K562 (cell line): ENCODE data around the gene VWA7. TPM values are rescaled to one million over a fixed set of nuclear protein-coding genes. Genes with fewer than 3 reads are reported as not detected.

ENCODE experiments used
- ATF1 ChIP-seq, 2 experiments: fragments of 450-650 bp in 1 of 2; IDR thresholded peaks; 2 replicates each; pipeline ENCODE4 v1.6.1; 2016; ENCODE audit warnings: missing compliant biosample characterization in 1 of 2, missing genetic modification characterization in 1 of 2
- BMI1 ChIP-seq: fragments of 150-350 bp; IDR thresholded peaks from 2 replicates; pipeline ENCODE4 v1.6.1; 2014; ENCODE audit warnings: low read length
- CREB1 ChIP-seq, 2 experiments: sonication (generic) in 1 of 2; formaldehyde crosslinking in 1 of 2; IDR thresholded peaks; 2 replicates each; pipeline versions ENCODE4 v1.6.1 to v1.8.0; 2012 to 2022; ENCODE audit warnings: inconsistent platforms in 1 of 2, mild to moderate bottlenecking in 1 of 2, missing genetic modification reagents in 1 of 2, moderate library complexity in 1 of 2
- KAT7 ChIP-seq: sonication (generic); formaldehyde crosslinking; IDR thresholded peaks from 2 replicates; pipeline ENCODE4 v1.8.0; 2022; ENCODE audit warnings: missing genetic modification reagents, mild to moderate bottlenecking, borderline replicate concordance
- MLLT1 ChIP-seq, 2 experiments: fragments of 450-650 bp; IDR thresholded peaks; 2 replicates each; pipeline ENCODE4 v1.6.1; 2016
- NBN ChIP-seq: fragments of 450-650 bp; IDR thresholded peaks from 2 replicates; pipeline ENCODE4 v1.6.1; 2016; ENCODE audit warnings: low read depth, mild to moderate bottlenecking
- NR0B1 ChIP-seq: fragments of 450-650 bp; IDR thresholded peaks from one replicate; pipeline ENCODE4 v1.6.1; 2018; ENCODE audit warnings: mild to moderate bottlenecking, moderate library complexity; ENCODE audit not compliant: partially characterized antibody
- PATZ1 ChIP-seq: fragments of 250-450 bp; sonication (Bioruptor Pico); IDR thresholded peaks from 2 replicates; pipeline ENCODE4 v1.5.0; 2020; ENCODE audit warnings: mild to moderate bottlenecking, borderline replicate concordance
- RBM17 ChIP-seq: fragments of 200-400 bp; formaldehyde crosslinking; IDR thresholded peaks from 2 replicates; pipeline ENCODE4 v1.6.1; 2017; ENCODE audit warnings: low read depth, mild to moderate bottlenecking, low read length, borderline replicate concordance
- SIX5 ChIP-seq, 2 experiments: IDR thresholded peaks; 2 replicates each; pipeline ENCODE4 v1.6.1; 2011; ENCODE audit warnings: low read length in 2 of 2, borderline replicate concordance in 1 of 2, low read depth in 1 of 2, mild to moderate bottlenecking in 1 of 2, moderate library complexity in 1 of 2; ENCODE audit not compliant: insufficient read depth in 1 of 2
- SLC30A9 ChIP-seq: fragments of 250-450 bp; sonication (Bioruptor Pico); IDR thresholded peaks from 2 replicates; pipeline ENCODE4 v1.8.0; 2022; ENCODE audit warnings: mild to moderate bottlenecking, moderate library complexity
- ZMIZ1 ChIP-seq, 2 experiments: fragments of 150-350 bp in 1 of 2; IDR thresholded peaks; 2 replicates each; pipeline ENCODE4 v1.6.1; 2012 to 2016; ENCODE audit warnings: low read depth in 2 of 2, low read length in 2 of 2, mild to moderate bottlenecking in 1 of 2, moderate library complexity in 1 of 2
- ZNF274 ChIP-seq: IDR thresholded peaks from 2 replicates; pipeline ENCODE4 v1.6.1; 2011; ENCODE audit warnings: low read depth, mild to moderate bottlenecking, low read length, moderate library complexity, borderline replicate concordance
- ZNF280B ChIP-seq: fragments of 250-450 bp; sonication (Bioruptor Pico); IDR thresholded peaks from 2 replicates; pipeline ENCODE4 v1.5.1; 2021; ENCODE audit warnings: mild to moderate bottlenecking
- ZNF436 ChIP-seq: fragments of 250-450, 450-650 bp; sonication (Bioruptor Pico); formaldehyde crosslinking; IDR thresholded peaks from 2 replicates; pipeline ENCODE4 v1.7.0; 2020; ENCODE audit warnings: mild to moderate bottlenecking
- ZNF561 ChIP-seq: fragments of 450-650 bp; formaldehyde crosslinking; conservative IDR thresholded peaks from 2 replicates; pipeline ENCODE4 v1.4.0; 2020; ENCODE audit warnings: mild to moderate bottlenecking, moderate library complexity
- polyA plus RNA-seq, 8 experiments: library from polyadenylated mRNA; depleted of rRNA in 4 of 8; stranded (reverse) in 5 of 8; unstranded in 3 of 8; fragments of >200 nt; fragmentation: Nextera tagmentation in 2 of 8; fragmentation: Illumina TruSeq in 1 of 8; extraction: Ambion mirVana in 2 of 8; extraction: Trizol in 1 of 8; gene quantifications; 2 replicates each; pipeline versions ENCODE4 v1.2.1 to v1.2.3, GENCODE V29; 2011 to 2014; ENCODE audit warnings: inconsistent platforms in 1 of 8, missing spikeins in 1 of 8
- total RNA-seq, 7 experiments: library from RNA; depleted of rRNA in 6 of 7; stranded (reverse); fragments of >200 nt in 6 of 7; fragmentation: Illumina TruSeq in 2 of 7; extraction: Trizol in 2 of 7; gene quantifications; 2 replicates each; pipeline versions ENCODE4 v1.2.1 to v1.2.3, GENCODE V29; 2011 to 2021; ENCODE audit warnings: low replicate concordance in 1 of 7

The VWA7 gene
- total and polyA plus RNA-seq, 9 of the 15 experiments (the other 6 are each of a cell fraction or from before 2014, with no cell fraction given) = 0.18 to 2.9 (median 0.95) TPM

GRCh38 chr6:31769684-31770371, 7.3 kb downstream of the VWA7 start (continued):
- TF ChIP-seq PATZ1 = no peak
- TF ChIP-seq ZNF274 = no peak
- TF ChIP-seq NBN = peak; percentile 92
- TF ChIP-seq ZNF436 (CRISPR knock-in tag) = no peak
- no peak for TF ChIP-seq ATF1 (CRISPR knock-in tag; IDR thresholded peaks at IDR 0.05)
- TF ChIP-seq ATF1 (tag; IDR thresholded peaks at IDR 0.05) = 0 out of 2 replicates have a peak, but pooled peaks have one; percentile 30
- no peak for TF ChIP-seq SLC30A9
- TF ChIP-seq SIX5 (IDR thresholded peaks at IDR 0.05; ENCODE audit: borderline replicate concordance in 1 of 2, insufficient read depth in 1 of 2, low read depth in 1 of 2, low read length in 2 of 2) = no peak
- 0 out of 2 replicates have a peak, but pooled peaks have one; percentile 26 for TF ChIP-seq CREB1 (IDR thresholded peaks at IDR 0.05)
- no peak; the same call in 1 of the 2 replicates for TF ChIP-seq CREB1 (CRISPR knock-in tag; IDR thresholded peaks at IDR 0.05)
- no peak for TF ChIP-seq RBM17
- peak in 1 of 2 experiments; percentile 64; a peak in 2 of 4 replicates for TF ChIP-seq MLLT1 (IDR thresholded peaks at IDR 0.05)
- TF ChIP-seq BMI1 = no peak
- TF ChIP-seq KAT7 (CRISPR knock-in tag) = no peak; the same call in 1 of the 2 replicates
- no peak for TF ChIP-seq ZNF280B
- TF ChIP-seq ZMIZ1 (IDR thresholded peaks at IDR 0.05; ENCODE audit: low read depth in 2 of 2, low read length in 2 of 2) = peak in 1 of 2 experiments; percentile 44; a peak in 1 of 4 replicates
- TF ChIP-seq NR0B1 = no peak
- TF ChIP-seq ZNF561 (CRISPR knock-in tag) = no peak
